ENCODE measurements around the gene TAOK3.

- TF ChIP-seq EZH2 (IDR thresholded peaks at IDR 0.05; ENCODE audit: low read depth), result no peak
- no peak for TF ChIP-seq CTCF (conservative IDR thresholded peaks at IDR 0.05)
Measured at GRCh38 chr12:118103201-118103600, 269.5 kb downstream of the TAOK3 start.
